COR-L47 (cell line): ENCODE data around the gene BCL2L13.
A peak's percentile ranks its signal among the peaks of the same experiment; 100 is the strongest.

Source experiments
- DNase-seq: peaks from one replicate; lab custom pipeline; 2025; lab: John Stamatoyannopoulos, UW

BCL2L13 gene

GRCh38 chr22:17726928-17727897 is 88.7 kb downstream of the BCL2L13 start:
- no peak for DNase-seq

GRCh38 chr22:17728786-17729185 is 90.2 kb downstream of the BCL2L13 start:
- no peak for DNase-seq

GRCh38 chr22:17729561-17729960 is 91.0 kb downstream of the BCL2L13 start:
- no peak for DNase-seq

- DNase-seq: no peak
These were observed 93.8 kb downstream of the BCL2L13 start for GRCh38 chr22:17732251-17732854.

- no peak for DNase-seq
These were observed 94.9 kb downstream of the BCL2L13 start for GRCh38 chr22:17733466-17733865.

GRCh38 chr22:17734187-17734586 is 95.6 kb downstream of the BCL2L13 start:
- no peak for DNase-seq

- DNase-seq: no peak
These were observed 100.0 kb downstream of the BCL2L13 start for GRCh38 chr22:17738386-17739128.

- DNase-seq: no peak
These were observed 100.8 kb downstream of the BCL2L13 start for GRCh38 chr22:17739196-17739975.

- no peak for DNase-seq
These were observed 103.4 kb downstream of the BCL2L13 start for GRCh38 chr22:17741866-17742526.

- DNase-seq: peak; percentile 46
These were observed 104.0 kb downstream of the BCL2L13 start for GRCh38 chr22:17742527-17742902.

- no peak for DNase-seq
These were observed 105.3 kb downstream of the BCL2L13 start for GRCh38 chr22:17743661-17744411.

GRCh38 chr22:17744430-17744829 is 105.9 kb downstream of the BCL2L13 start:
- DNase-seq: peak; percentile 70

- no peak for DNase-seq
These were observed 108.4 kb downstream of the BCL2L13 start for GRCh38 chr22:17746916-17747315.

GRCh38 chr22:17748555-17749353 is 110.2 kb downstream of the BCL2L13 start:
- no peak for DNase-seq

- DNase-seq: no peak
These were observed 111.2 kb downstream of the BCL2L13 start for GRCh38 chr22:17749605-17750395.

- no peak for DNase-seq
These were observed 113.0 kb downstream of the BCL2L13 start for GRCh38 chr22:17751596-17751995.

GRCh38 chr22:17753401-17753989 is 114.9 kb downstream of the BCL2L13 start:
- no peak for DNase-seq

GRCh38 chr22:17754233-17754925 is 115.8 kb downstream of the BCL2L13 start:
- no peak for DNase-seq
